Stimulated activated CD4-positive, alpha-beta T cell treated with anti-CD3 and anti-CD28 coated beads, Interleukin-15, amount 100 ng/mL, for 1 hour (primary cell): ENCODE measurements around the gene ITGA7.

Source experiments
- DNase-seq, 2 donors: peaks; one replicate each; pipeline ENCODE4 v3.0.0-alpha.2; 2020; ENCODE audit warnings: low read depth in 1 of 2, low spot score in 1 of 2

ITGA7 gene

DNA sequence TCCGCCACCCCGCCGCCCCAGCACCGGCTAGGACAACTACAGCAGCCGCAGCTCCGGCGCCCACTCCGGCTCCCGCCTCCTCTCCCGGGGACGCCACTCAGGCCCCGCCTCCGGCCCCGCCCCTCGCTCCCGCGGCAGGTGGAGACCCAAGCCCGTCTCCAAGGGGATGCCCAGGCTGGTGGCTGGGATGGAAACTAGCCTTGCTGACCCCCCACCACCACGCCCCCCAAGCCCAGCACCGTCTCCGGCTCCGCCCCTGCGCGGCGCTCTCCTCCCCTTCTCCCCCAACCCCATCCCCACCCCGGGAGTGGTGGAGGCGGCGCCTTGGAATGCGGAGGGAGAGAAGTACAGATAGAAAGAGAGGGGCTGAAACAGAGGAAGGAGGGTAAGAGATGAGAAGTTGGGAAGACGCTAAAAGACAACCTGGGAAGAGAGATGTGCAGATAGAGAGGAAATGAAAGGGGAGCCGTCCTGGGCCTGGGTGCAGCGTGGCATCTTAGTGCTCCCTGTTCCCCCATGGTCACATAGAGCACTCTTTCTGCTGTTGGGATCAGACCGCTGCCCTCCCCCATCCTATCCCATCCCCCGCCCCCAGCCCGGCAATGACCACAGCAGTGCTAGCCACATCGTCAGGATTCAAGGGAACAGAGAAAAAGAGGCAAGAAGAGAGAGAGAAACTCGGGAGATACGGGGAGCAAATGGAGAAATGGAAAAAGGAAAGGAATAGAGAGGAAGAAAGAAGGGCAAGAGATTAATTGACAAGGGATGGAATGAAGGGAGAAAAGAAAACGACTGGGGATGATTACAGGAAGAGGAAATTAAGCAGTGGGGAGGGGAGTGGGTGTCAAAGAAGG, at the start of gene ITGA7:
ITGA7 (minus strand) TSS at position 64 of the 854 bp plus-strand sequence. CDS start 222 bp downstream, outside the sequence.
- peak; percentile 42 to 61 for DNase-seq

GRCh38 chr12:55755246-55755645, 47.5 kb upstream of the ITGA7 start:
- no peak for DNase-seq

DNA sequence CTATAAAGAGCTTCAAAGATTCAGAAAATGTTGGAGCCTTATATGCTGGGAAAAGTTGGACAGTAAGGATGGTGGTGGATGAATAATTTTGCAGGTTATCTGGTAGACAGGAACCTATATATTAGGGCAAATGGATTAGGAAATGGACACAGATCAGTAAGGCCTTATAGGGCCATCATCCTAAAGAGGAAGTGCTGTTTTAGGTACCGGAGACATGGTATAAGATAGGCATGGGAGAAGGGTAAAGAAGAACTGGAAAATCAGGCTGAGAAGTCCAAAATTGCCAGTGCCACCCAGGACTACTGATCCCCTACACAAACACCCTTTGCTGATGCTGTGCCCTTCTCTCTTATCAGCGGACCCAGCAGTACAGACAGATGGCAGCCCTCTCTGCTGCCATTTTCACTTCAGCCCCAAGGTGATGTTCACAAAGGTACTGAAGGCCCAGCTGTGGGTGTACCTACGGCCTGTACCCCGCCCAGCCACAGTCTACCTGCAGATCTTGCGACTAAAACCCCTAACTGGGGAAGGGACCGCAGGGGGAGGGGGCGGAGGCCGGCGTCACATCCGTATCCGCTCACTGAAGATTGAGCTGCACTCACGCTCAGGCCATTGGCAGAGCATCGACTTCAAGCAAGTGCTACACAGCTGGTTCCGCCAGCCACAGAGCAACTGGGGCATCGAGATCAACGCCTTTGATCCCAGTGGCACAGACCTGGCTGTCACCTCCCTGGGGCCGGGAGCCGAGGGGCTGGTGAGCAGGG, 40.7 kb upstream of the ITGA7 start:
- no peak for DNase-seq

GRCh38 chr12:55746913-55747231, 39.2 kb upstream of the ITGA7 start:
- DNase-seq, result no peak

DNA sequence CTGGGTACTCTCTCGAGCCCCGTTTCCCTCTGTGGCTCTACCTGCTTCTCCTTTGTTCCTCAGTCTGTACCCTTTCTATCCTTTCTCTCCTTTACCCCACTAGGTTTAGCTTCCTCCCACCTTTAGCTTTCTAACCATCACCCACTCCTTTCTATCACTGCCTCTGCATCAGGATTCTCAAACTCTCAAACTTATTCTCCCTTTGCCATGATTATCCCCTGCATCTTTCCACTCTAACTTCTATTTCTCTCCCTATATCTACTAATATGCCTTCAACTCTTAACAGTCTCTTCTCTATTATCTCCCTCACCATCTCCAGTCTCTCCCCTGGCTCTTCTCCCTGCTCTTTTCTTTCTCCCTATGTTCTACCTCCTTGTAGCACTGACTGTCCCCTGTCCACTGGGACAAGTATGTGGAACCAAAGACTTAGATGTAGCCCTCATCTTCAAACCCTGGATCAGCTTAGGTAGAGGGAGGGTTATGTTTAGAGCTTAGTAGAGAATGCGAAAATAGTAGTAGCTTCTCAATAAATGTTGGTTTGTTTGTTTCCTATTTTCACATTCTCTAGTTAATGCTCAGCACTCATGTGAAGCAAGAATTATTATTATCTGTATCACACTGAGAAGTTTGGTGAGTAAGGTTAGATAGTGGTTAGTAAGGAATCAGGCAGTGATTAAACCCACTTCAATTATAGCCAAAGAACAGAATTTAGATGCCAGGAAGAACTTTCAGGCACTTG, 38.6 kb upstream of the ITGA7 start:
- no peak for DNase-seq

GRCh38 chr12:55745361-55746173, 37.9 kb upstream of the ITGA7 start:
- no peak for DNase-seq

DNA sequence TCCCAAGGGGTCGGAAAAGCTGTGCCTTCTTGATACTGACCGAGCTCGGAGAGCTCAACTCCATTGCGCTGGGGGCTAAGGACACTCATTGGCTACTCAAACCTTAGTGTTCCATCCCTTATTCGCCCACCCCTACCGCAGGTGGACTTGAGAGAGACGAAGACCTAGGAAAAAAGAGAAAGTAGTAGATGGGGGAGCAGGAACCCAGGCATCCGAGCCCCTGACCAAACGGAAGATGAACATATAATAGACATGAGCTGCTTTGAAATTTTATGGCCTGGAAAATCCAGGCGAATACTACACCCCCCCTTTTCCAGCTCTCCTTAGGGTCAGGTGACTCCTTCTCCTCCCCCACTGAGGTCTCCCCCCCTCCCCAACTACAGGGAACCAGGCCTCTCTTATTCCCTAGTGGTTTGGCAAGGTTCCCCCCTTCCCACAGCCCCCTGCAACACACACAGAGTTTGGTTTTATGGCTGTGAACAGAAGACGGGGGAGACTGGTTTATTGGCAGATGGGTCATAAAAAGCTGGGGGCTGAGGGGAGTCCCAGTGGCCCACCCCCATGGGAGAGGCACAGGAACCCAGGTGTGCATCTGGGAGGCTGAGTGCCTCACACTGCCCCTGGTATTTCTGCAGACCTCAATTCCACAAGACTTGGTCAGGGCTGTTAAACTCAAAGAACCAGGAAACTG, 36.8 kb upstream of the ITGA7 start:
- DNase-seq, result no peak

DNA sequence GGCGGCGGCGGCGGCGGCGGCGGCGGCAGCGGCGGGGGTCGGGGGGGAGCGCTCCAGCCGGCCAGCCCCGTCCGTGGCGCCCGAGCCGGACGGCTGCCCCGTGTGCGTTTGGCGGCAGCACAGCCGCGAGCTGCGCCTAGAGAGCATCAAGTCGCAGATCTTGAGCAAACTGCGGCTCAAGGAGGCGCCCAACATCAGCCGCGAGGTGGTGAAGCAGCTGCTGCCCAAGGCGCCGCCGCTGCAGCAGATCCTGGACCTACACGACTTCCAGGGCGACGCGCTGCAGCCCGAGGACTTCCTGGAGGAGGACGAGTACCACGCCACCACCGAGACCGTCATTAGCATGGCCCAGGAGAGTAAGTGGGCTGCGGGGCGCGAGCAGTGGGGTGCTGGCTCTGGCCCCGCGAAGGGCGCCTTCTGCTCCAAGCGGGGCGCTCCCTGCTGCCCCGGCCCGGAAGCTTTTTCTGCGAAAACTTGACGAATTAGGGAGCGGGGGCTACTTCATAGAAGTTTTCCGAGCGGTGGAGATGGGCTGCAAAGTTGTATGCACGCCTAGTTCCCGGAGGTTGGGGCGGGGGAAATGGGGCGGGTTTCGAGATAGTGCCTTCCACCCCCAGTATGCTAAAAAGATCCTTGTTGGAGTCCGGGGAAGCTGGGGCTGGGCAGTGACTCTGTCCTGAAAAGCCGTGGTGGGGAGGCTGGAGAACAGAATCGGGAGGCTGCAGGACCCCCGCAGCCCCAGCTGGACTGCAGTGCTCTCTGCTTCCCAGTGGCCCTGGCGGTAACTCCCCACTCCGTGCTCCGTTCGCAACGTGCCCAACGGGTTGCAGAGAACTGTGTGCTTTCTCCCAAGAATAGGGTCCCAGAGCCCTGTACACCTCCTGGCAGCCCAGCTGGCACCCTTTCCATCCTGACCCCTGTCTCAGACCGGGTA, 36.0 kb upstream of the ITGA7 start:
- peak in 1 of 2 donors; percentile 35 for DNase-seq

GRCh38 chr12:55742719-55743405, 35.2 kb upstream of the ITGA7 start, which contains the start of gene GDF11:
GDF11 (plus strand) TSS chr12:55743122; CDS start chr12:55743317, 195 bp downstream.
- DNase-seq, result peak; percentile 38 to 60

DNA sequence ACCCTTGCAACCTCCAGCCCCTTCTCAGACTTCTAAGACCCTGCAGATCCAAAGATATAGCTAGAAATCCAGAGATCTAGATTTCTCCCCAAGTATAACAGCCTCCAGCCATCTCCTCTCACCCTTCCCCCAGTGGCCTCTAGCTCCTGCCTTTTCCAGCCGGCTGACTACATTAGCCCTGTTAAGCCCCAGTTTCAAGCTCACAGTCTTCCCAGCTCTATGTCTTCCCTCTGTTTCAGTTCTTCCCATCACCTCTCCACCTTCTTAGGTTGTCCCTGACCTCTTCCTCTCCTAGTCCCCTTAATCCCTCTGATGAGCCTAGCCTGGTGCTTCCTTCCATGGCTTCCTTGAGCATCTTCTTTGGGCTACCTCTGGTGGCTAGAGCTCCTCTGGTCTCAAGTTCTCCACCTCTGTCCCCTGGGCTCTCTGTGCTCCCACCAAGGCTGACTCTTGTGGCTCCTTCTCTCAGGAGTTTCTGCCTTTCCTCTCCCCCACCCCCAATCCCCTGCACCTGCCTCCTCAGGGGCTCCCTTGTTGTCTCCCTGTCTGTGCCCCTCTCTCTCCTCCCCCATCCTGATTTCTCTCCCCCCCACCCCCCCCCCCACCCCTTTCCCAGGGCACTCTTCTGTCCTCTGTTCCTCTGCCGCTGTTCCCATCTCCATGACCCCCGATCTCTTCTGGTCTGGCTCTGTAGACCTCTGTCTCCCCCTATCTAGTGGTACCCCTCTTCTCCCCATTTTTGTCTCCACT, 34.4 kb upstream of the ITGA7 start:
- DNase-seq, result no peak

DNA sequence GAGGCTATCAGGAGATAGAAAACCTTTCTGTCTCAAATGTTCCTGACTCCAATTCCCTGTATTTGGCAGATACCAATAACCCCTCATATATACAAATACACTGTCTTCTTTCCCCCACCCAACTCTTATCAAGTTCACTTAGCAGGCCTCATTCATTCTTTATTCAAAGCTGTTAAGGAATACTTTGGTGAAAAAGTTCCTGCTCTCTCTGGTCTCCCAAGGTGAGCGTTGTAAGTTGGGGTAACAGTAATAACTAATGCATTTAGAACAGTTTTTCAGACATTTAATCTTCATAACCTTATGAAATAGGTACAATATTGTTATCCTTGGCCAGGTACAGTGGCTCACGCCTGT, 31.3 kb upstream of the ITGA7 start:
- no peak for DNase-seq

GRCh38 chr12:55738123-55739024, 30.7 kb upstream of the ITGA7 start:
- peak; percentile 52 to 55 for DNase-seq

DNA sequence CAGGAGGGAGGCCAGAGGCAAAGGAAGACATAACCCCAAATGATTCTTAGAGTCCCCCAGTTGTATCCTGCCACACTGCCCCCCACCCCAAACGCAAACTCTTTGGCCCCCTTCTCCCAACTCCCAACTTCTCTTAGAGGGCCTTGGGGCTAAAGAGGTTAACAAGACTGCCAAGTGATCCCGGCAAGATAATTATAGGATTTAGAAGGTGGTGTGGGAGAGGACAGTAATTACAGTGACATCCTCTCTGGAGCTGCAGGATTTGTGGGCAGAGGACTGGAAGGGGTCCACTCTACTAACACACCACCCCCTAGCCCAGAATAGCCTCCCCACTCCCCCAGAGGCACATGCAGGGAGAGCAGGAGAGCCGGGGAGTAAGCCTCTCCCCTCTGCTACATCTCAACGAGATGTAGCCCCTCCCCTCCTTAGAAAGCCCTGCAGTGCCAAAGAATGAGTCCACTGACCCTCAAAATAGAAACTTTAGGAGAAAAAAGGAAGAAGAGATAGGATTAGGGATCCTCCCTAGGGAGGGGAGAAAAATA, 29.9 kb upstream of the ITGA7 start:
- no peak for DNase-seq

GRCh38 chr12:55736780-55737580, 29.3 kb upstream of the ITGA7 start:
- DNase-seq, result peak in 1 of 2 donors; percentile 38

DNA sequence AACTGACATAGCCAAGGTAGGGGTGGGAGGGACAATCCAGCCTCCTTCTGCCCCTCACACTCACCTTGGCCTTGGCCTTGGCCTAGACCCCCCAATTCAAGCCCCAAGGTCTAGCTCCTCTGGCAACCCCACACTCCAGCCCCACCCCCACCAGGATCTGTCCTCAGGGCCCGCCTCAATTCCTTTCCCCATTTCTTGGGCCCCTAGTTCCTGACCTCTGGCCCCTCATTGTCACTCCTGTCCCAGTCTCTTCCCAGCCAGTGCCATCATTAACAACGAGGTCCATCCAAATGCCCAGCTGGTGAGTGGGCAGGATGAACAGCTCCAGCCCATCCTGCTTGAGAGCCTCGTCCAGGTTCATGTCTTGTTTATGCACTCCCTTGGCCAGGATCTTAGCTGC, 28.4 kb upstream of the ITGA7 start:
- DNase-seq, result no peak

GRCh38 chr12:55734595-55734994, 26.9 kb upstream of the ITGA7 start:
- no peak for DNase-seq
